ENCODE data around the gene SPON1.
"Not testable (repeated sequence)": the region's sequence is repeated elsewhere in the genome, so short reads cannot be mapped to it uniquely, and the experiment has no call there.

DNA sequence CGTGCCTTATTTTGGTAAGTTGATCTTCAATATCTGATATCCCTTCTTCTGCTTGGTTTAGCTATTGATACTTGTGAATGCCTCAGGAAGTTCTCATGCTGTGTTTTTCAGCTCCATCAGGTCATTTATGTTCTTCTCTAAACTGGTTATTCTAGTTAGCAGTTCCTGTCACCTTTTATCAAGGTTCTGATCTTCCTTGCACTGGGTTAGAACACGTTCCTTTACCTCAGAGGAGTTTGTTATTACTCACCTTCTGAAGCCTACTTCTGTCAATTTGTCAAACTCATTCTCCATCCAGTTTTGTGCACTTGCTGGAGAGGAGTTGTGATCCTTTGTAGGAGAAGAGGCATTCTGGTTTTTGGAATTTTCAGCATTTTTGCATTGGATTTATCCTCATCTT is 126.3 kb downstream of the SPON1 start:
- TF ChIP-seq EP300 (IDR thresholded peaks at IDR 0.05; ENCODE audit: low read depth): not testable (repeated sequence)
- TF ChIP-seq, protein P1, sequence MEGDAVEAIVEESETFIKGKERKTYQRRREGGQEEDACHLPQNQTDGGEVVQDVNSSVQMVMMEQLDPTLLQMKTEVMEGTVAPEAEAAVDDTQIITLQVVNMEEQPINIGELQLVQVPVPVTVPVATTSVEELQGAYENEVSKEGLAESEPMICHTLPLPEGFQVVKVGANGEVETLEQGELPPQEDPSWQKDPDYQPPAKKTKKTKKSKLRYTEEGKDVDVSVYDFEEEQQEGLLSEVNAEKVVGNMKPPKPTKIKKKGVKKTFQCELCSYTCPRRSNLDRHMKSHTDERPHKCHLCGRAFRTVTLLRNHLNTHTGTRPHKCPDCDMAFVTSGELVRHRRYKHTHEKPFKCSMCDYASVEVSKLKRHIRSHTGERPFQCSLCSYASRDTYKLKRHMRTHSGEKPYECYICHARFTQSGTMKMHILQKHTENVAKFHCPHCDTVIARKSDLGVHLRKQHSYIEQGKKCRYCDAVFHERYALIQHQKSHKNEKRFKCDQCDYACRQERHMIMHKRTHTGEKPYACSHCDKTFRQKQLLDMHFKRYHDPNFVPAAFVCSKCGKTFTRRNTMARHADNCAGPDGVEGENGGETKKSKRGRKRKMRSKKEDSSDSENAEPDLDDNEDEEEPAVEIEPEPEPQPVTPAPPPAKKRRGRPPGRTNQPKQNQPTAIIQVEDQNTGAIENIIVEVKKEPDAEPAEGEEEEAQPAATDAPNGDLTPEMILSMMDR (IDR thresholded peaks at IDR 0.05): not testable (repeated sequence)

Data from transverse colon (tissue), 3 donors.